Stimulated activated CD8-positive, alpha-beta memory T cell treated with anti-CD3 and anti-CD28 coated beads, Interleukin-4, amount 100 ng/mL, for 24 hours (primary cell): Measurements from ENCODE around the gene EPHB3.
"Not testable (repeated sequence)": the region's sequence is repeated elsewhere in the genome, so short reads cannot be mapped to it uniquely, and the experiment has no call there.

Experiments
- DNase-seq: peaks from one replicate; pipeline ENCODE4 v3.0.0-alpha.2; 2020; ENCODE audit warnings: low read depth

EPHB3 gene

DNA sequence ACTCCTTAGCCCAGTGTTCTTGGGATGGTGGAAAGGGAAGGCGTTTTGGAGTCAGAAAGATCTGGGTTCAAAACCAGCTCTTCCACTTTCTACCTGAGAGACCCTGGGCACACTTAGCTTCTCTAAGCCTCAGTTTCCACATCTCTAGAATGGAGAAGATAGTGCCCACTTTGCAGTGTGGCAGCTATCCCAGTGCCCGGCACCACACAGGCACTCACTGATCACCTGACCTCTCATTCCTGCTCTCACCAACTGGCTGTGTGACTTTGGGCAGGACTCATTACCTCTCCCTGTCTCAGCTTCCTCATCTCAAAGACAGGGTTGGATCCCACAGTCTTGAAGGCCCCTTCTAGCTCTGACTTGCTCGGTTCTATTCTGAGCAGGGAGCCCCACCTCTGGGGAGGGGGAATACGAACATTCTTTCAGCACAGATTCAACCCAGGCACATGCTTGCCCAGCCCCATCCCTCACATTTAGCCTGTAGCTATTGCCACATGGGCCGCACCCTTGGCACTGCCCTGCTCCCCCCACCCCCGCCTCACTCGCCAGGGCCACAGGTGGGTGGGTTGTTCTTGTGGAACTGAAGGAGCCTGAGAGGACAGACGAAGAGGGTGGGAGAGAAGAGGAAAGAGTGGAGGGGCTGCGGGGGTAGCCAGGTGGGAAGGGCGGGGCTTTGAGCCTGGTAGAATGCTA is 39.2 kb downstream of the EPHB3 start:
- DNase-seq = no peak

DNA sequence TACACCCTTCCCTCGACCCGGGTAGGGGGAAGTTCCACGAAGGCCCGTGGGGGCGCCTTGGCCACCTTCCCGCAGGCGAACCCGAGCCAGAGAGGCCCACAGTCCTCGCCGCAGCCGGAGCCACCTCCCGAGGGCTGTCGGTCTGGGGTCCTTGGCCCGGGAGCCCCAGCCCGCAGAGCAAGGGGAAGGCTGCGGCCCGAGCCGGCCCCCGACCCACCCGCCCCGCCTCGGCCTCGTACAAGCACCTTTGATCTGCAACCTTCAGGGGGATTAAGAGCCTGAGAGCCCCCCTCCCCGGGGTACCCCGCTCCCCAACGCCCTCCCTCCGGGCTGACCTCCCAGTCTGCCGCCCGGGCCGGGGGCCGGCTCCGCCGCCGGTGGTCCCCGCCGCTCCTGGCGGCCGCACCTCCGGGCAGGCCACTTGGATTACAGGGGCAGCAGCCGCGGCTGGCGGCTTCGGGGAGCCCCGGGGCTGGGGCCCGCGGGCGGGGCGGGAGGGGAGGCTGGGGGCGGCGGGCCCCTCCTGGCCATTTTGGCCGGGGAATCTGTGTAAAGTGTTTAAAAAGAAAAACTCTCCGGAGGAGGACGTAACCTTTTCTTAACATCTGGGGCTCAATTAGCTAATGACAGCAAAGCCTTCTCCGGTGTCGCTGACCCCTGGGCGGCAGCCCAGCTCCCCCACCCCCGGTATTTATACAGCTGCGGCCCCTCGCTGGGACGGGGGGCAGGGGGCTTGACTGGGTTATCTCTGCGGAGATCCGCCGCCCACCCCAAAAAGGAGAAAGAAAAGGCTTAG is 40.2 kb downstream of the EPHB3 start:
- DNase-seq = no peak

DNA sequence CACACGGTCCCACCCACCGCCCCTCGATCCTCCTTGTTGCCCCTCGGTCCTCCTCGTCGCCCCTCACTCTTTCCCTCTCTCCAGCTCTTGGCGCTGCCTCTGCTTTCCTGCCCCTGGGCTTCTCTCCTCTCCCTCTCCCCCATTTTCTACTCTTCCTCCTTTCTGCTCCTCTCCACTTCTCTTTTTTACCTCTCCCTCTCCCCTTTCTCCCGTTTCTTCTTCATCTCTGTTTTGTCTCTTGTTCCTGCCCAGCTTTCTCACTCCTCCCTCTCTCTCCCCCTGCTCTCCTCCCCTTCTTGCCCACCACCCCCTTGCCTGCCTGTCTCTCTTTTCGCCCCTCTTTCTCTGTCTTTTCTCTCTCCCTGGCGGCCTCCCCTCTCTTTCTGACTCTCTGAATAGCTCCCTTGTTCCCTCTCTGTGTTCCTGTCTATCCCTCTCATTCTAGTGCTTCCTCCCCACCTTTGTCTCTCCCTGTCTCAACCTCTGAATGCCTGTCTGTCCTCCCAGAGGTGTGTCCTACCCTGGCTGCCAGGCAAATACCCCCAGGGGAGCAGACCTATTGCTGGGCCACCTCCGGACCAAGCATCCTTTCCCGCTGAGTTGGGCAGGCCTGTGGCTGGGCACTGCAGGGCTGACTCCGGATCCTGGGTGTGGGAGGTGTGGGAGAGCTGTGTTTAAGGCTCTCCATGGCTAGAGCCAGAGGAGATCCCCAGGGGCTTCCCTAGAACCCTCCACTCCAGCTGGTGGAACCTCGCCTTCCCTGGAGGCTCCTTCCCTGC is 41.0 kb downstream of the EPHB3 start:
- no peak for DNase-seq

DNA sequence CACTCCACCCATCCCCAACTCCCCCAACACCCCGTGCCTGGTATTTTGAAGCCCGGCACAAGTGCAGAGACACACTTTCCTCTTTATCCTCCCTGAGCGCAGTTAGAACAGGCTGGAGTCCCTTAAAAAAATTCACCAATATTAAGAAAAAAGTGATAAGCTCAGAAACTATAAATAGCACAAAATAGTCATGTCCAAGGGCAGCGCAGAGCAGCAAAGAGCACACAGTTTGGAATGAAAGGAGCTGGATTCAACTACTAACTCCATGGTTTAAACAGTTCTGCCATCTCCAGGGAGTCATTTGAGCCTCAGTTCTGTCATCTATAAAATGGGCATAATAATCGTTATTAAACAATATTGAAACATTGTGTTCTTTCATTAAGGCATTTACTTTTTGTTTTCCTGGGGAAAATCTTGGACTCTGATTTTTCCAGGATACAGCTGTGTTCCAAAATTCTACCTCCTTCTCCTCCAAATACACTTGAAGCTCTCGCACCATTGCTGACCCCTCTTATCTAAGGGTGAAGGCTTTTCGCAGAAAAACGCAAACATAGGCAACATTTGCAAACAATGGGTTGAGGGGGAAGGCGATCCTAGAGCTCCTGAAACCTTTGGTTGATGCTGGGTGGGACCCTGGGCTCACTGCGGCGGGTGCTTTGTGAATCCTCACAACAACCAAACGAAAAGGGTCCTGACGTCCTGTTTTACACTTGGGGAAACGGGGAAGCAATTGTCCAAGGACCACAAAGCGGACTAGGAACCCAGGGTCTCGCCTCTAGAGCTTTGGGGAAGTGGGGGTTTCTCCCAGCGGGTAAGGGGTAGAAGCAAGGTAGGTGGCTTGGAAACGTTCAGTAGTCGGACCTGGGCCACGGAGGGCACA is 41.8 kb downstream of the EPHB3 start:
- DNase-seq = no peak

DNA sequence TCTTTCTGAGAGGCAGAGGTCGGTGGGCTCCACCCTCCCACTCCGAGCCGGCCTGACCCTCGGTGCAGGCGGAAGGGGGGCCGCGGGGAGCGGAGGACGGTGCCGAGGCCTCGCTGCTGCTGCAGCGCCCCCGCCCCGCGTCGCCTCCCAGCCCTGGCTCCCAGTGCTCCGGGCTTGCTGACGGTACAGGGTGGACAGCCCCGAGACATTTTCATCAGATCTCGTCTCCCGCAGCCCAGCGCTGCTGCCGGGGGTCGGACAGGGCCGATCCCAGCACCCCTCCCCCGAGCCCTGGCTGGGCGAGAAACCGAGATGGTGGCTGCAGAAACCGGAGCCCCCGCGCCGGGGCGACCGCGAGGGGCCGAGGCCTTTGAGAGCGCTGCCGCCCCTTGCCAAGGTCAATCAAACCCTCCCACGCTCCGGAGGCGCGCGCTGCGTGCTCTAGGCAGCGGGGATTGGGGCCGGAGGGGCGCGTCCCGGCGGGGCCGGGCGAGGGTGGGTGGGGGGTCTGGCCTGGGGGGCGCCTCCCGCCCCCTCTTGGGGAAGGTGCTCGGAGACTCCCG is 42.5 kb downstream of the EPHB3 start:
- no peak for DNase-seq

DNA sequence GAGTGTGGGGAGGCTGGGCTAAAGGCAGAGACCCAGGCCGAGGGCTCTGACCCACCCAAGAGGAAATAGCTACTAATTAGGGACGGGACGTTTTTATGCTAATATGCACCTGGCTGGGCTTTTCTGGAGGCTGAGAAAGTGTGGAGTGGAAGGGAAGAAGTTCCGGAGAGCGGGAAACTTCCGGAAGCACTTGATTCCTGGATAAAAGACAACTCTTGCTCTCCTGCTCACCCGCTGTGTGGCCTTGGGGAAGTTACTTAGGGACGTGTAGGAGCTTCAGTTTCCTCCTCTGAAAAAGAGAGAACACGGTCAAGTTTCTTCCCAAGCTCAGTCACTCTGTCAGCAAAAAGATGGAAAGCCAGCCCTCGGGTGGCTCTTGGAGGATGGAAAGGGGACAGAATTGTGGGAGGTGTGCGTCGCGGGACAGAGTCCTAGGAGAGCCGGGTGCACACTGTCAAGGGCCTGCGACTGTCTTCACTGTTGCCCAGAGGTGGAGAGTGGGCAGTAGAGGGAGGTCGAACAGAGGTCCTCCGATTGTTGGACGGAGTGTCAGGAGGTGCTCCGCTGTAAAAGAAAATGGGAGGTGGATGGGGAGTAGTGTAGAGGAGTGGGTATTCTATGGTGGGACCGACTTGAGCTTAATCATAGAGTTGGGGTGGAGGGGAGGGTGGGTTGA is 43.2 kb downstream of the EPHB3 start:
- no peak for DNase-seq

DNA sequence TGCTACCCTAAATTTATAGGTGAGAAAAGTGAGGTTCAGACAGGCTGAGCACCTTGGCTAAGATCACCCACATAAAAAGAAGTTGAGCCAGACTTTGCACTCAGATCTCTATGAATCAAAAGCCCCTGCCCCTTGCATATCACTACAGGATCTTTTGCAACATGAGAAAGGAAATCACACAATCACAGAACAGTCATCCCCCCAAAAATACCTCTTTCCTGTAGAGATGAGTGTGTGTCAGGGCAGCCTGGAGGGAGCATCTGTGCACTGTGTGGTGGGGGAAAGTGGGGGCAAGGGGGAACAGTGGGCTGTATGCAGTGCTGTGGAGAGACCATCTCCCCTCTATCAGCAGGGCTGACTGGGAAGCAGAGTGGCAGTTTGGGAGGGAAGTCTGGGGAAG is 46.6 kb downstream of the EPHB3 start:
- DNase-seq = no peak

DNA sequence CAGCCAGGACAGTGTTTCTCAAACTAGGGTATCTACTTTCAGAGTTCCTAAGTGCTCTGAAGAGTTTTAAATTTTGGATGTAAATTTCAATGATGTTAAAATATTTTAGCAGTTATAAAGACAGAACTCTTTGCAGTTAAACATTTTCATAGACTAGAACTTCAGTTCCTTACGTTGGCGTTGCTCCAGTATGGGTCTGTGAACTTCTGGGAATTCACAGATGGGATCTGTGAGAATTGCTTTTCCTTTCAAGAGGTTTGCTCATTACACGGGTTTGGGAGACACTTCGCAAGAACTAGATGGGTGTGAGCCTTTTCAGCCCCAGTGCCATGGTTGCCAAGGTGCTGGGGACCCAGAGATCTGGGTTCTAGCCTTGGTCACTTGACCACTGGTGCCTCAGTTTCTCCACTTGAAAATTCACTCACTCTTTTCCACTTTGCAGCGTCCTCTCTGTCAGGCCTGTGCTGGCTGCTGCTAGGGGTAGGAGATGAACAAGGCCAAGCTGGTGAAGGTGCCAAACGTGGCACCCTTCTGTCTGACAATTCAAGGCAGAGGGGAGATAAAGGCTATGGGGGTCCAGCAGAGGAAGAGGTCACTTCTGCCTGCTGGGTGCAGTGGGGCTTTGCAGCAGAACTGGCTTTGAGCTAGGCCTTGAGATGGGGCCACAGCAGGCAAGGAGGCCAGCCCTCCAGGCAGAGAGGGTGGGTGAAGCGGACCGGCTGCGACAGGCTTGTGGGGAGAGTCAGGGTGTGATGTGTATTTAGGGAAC is 48.1 kb downstream of the EPHB3 start:
- DNase-seq = no peak

DNA sequence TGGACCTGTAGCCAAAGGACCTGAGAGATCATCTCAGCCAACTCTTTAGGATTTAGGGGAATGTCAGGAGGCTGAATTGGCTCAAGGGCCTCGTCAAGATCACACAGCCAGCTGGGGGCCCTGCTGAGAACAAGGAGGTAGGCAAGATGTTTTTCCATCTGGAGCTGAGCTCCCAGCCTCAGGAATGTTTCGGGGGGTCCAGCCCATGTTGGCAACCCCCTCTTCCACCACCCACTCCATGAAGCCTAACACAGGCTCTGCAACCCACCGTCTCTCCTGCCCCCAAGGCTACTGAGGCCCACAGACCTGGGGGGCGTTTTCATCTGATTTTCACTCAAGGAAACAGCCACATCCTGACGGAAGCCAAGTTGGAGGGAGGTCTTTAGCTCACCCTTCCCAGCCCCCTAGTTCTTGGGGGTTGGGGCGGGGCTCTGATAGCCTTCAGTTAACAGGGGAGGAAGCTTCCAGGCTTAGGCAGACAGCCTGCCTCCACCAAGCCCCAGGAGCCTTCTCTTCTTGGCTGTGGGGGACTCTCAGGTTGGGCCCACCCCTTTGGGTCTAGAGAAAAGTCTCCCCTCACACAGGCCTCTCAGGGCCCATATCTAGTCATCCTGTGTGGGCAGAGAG is 48.8 kb downstream of the EPHB3 start:
- no peak for DNase-seq

DNA sequence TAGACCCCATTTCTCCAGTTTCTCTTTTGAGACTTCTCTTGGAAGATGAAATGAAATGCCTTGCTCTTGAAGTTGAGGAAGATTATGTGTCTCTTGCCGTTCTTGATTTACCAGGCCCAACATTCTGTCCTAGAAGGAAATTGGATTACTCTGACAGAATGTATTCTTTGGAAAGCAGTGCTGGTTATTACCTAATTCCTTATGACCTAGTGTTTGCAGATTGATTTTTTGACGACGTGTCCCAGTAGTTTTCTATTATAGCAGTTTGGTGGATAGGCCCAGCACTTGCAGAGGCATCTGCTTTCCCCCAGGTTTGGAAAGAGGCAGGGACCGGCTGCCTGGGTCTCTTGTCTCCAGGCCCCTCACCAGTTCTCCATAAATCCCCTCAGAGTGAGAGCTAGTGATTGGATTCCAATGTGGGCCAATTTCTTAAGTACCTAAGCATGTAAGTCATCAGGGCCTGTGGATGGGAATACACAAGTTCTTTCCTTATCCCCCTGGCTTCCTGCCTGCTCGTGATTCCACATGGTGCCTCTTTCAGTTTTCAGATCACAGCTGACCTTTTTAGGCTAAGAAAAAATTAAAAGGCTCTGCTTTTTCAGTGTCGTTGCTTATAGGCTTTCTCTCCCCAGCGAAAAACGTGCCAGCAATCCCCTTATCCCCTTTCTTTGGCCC is 50.2 kb downstream of the EPHB3 start:
- no peak for DNase-seq

DNA sequence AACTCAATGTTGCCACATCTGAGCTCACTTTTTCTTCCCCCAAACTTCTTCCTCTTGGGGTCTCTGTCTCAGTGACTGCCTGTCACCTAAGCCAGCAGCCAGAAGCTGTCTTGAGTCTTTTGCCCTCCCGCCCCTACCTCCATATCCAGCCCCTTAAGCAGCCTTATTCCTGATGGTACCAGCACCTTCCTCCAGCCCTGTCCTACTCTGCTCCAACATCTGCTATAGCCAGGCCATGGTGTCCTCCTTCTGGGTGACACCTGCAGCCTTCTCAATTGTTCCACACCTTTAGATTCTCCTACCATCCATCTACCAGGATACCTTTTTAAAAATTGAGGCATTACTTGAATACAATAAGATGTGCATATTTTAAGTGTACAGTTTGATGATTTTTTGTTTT is 53.8 kb downstream of the EPHB3 start:
- no peak for DNase-seq

DNA sequence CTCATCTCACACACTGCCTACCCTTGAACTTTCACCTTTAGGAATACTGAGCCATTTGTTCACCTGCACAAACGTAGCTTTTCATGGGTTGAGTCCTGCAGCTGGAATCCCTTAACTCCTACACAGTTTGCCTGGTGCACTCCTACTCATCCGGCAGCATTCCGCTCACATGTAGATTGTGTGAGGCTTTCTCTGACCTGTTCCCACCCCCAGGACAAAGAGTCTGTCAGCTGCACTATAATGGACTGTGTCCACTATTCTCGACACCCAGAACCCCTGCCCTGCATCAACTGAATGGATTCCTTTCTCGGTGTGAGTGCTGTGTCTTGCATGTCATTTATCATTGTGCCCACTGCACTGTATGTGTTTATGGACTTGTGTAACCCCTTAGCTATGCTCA is 54.9 kb downstream of the EPHB3 start:
- DNase-seq = no peak

DNA sequence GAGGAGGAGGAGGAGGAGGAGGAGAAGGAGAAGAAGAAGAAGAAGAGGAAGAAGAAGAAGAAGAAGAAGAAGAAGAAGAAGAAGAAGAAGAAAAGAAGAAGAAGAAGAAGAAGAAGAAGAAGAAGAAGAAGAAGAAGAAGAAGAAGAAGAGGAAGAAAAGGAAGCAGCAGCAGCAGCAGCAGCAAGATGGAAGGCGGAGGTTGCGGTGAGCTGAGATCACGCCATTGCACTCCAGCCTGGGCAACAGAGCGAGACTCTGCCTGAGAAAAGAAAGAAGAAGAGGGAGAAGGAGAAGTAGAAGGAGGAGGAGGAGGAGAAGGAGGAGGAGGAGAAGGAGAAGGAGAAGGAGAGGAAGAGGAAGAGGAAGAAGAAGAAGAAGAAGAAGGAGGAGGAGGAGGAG is 55.7 kb downstream of the EPHB3 start:
- not testable (repeated sequence) for DNase-seq

DNA sequence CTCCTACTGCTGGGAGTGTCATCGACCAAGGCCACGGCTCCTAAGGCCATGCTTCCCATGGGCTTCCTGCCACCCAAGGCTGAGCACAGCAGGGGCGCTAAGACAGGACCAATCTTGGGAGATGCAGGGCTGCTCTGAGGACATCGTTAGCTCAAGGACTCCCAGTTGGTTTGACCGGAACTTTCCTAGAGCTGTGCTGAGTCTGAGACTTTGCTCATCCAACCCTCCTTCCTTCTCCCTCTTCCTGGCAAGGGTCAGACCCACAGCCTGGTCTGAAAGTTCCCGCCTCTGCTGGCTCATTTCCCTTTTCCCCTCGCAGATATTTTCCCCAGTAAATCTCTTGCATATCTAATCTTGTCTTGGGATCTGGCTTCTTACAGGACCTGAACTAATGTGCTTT is 57.2 kb downstream of the EPHB3 start:
- DNase-seq = no peak

DNA sequence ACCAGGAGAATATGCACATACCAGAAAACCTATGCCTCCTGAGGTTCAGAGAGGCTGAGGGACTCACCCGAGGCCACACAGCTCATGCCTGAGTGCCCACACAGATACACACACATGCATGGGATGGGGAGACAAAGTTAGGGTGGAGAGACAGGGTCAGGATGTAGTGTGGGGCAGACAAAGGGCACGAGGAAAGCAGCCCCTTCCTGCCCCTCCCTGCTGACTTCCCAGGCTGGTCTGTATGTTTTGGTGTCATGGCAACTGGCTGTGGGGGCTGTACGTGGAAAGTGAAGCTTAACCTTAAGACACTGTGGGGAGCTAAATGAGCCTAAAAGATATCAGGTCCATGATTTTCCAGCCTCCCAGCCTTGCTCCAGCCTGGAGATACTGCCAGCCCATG is 57.8 kb downstream of the EPHB3 start:
- DNase-seq = no peak

DNA sequence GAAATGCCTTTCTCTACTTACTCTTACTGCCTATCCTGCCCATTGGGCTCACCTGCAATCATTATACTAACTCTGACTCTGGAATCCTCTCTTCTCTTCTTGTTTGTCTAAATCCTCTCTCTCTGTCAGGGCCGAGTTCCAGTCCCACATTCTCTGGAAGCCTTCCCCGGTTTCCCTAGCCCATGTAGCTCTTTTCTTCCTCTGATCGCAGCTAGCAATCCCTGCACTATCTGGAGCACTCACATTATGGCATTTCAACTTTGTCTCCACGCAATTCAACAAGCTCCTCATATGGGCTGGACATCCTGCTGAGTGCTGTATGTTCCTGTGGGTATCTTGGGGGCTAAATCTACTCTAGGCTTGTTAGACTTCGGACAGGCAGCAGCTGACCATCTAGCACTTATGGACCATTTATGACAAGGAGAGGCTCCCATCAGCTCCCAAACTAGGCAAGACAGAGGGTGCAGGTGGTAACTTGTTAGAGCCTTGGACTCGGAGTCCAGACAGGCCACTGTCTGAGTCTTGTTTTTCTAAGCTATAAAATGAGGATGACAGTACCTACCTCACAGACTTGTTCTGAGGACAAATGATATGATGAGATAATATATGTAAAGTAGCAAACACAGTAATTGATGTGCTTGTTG is 58.3 kb downstream of the EPHB3 start:
- DNase-seq = no peak

DNA sequence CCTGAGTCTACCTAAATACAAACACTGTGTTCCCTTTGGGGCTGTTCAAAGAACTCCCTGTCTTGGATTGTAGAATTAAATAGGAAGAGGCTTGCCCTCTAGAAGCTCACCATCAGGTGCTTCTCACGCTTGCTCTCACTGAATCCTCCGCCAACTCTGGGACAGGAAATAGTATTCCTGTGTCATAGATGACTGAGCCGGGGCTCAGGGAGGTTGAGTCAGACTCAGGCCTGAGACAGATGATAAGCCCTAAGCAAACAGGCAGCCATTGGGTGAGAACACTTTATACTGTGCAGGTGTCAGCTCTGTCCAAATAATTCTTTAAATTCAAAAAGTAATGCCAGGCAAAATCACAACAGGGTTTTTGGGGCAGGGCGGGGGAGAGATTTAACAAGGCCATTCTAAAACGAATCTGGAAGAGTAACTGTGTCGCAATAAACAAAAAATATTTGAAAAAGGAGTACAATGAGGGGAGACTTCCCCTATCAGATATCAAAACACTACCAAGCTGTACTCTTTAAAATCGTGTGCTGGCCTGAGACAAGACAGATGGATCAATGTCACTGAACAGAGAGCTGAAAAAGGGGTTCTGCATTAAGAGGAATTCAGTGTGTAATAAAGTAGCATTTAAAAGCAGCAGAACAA is 59.0 kb downstream of the EPHB3 start:
- DNase-seq = no peak

DNA sequence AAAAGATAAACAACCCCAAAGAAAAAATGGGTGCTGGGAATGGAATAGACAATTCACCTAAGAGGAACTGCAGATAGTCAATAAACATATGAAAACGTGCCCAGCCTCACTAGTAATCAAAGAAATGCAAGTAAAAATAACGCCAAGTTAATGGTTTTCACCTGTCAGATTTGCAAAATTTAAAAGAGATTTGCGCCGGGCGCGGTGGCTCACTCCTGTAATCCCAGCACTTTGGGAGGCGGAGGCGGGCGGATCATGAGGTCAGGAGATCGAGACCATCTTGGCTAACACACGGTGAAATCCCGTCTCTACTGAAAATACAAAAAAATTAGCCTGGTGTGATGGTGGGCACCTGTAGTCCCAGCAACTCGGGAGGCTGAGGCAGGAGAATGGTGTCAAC is 60.6 kb downstream of the EPHB3 start:
- not testable (repeated sequence) for DNase-seq
